Chondrocyte (in vitro differentiated cells): ENCODE data around the gene IQCK. TPM values are rescaled to one million over a fixed set of nuclear protein-coding genes. Genes with fewer than 3 reads are reported as not detected.

Source experiments
- DNase-seq: peaks from one replicate; pipeline ENCODE4 v3.0.0; 2021; ENCODE audit warnings: mixed read lengths, low spot score
- H3K27ac Mint-ChIP-seq: one replicate; pipeline ENCODE4 v1.8.0; 2021; ENCODE audit warnings: mild to moderate bottlenecking, moderate library complexity, mixed read lengths; ENCODE audit not compliant: unreplicated experiment
- H3K27me3 Mint-ChIP-seq: 2 replicates; pipeline ENCODE4 v1.8.0; 2021; ENCODE audit warnings: low read depth, mixed read lengths
- H3K36me3 Mint-ChIP-seq: 2 replicates; pipeline ENCODE4 v1.8.0; 2021; ENCODE audit warnings: low read depth, mixed read lengths
- H3K4me1 Mint-ChIP-seq: 2 replicates; pipeline ENCODE4 v1.8.0; 2021; ENCODE audit warnings: low read depth, mild to moderate bottlenecking, mixed read lengths
- H3K4me3 Mint-ChIP-seq: one replicate; pipeline ENCODE4 v1.8.0; 2021; ENCODE audit warnings: mild to moderate bottlenecking, moderate library complexity, mixed read lengths; ENCODE audit not compliant: unreplicated experiment
- H3K9me3 Mint-ChIP-seq: 2 replicates; pipeline ENCODE4 v1.8.0; 2021; ENCODE audit warnings: low read depth, mixed read lengths
- CTCF ChIP-seq: fragments of 200-600 bp; sonication (generic); IDR thresholded peaks from 2 replicates; pipeline ENCODE4 v1.5.0; 2021; ENCODE audit warnings: antibody characterized with exemption, mild to moderate bottlenecking, moderate library complexity
- total RNA-seq: library from RNA; stranded (reverse); gene quantifications from 3 replicates; pipeline ENCODE4 v1.2.1, GENCODE V29; 2021

Gene IQCK
- total RNA-seq, 1 donor from 2014 or later, result 3.8 TPM

- DNase-seq, result no peak
- H3K36me3 Mint-ChIP-seq, result no peaks in the 10 kb centered on the region
- no peak overlapping the region for H3K4me3 Mint-ChIP-seq
- H3K9me3 Mint-ChIP-seq, result no peaks in the 10 kb centered on the region
- TF ChIP-seq CTCF, result no peak
- H3K27ac Mint-ChIP-seq, result no peak overlapping the region
- H3K27me3 Mint-ChIP-seq, result no peaks in the 10 kb centered on the region
- peaks cover 8% of the 10 kb centered on the region for H3K4me1 Mint-ChIP-seq
Measured at GRCh38 chr16:19837984-19838707, 120.1 kb downstream of the IQCK start.

- H3K4me3 Mint-ChIP-seq, result no peak overlapping the region
- H3K27ac Mint-ChIP-seq, result no peak overlapping the region
- H3K27me3 Mint-ChIP-seq, result no peaks in the 10 kb centered on the region
- no peak for TF ChIP-seq CTCF
- H3K4me1 Mint-ChIP-seq, result peaks cover 14% of the 10 kb centered on the region
- H3K36me3 Mint-ChIP-seq, result no peaks in the 10 kb centered on the region
- no peak for DNase-seq
- H3K9me3 Mint-ChIP-seq, result no peaks in the 10 kb centered on the region
Measured at GRCh38 chr16:19840524-19841110, 122.5 kb downstream of the IQCK start.

GRCh38 chr16:19841184-19841583 lies 123.1 kb downstream of the IQCK start:
- TF ChIP-seq CTCF, result no peak
- no peak overlapping the region for H3K27ac Mint-ChIP-seq
- DNase-seq, result no peak
- no peaks in the 10 kb centered on the region for H3K9me3 Mint-ChIP-seq
- H3K27me3 Mint-ChIP-seq, result no peaks in the 10 kb centered on the region
- no peaks in the 10 kb centered on the region for H3K36me3 Mint-ChIP-seq
- H3K4me1 Mint-ChIP-seq, result peaks cover 11% of the 10 kb centered on the region
- H3K4me3 Mint-ChIP-seq, result no peak overlapping the region

- no peaks in the 10 kb centered on the region for H3K9me3 Mint-ChIP-seq
- no peak for TF ChIP-seq CTCF
- H3K27ac Mint-ChIP-seq, result no peak overlapping the region
- no peaks in the 10 kb centered on the region for H3K27me3 Mint-ChIP-seq
- H3K4me1 Mint-ChIP-seq, result peaks cover 6% of the 10 kb centered on the region
- no peak for DNase-seq
- H3K36me3 Mint-ChIP-seq, result no peaks in the 10 kb centered on the region
- no peak overlapping the region for H3K4me3 Mint-ChIP-seq
Measured at GRCh38 chr16:19842426-19843157, 124.5 kb downstream of the IQCK start.

- Mint-ChIP-seq H3K4me3 (no peak overlapping the region), H3K27ac (no peak overlapping the region), H3K9me3 (no peaks in the 10 kb centered on the region), H3K36me3 (no peaks in the 10 kb centered on the region), H3K4me1 (peaks cover 6% of the 10 kb centered on the region), H3K27me3 (no peaks in the 10 kb centered on the region)
- no peak for TF ChIP-seq CTCF
- no peak for DNase-seq
Measured at GRCh38 chr16:19843371-19843770, 125.3 kb downstream of the IQCK start.
